B cell (primary cell): ENCODE measurements around the gene CNGB1. TPM values are rescaled to one million over a fixed set of nuclear protein-coding genes. Genes with fewer than 3 reads are reported as not detected.

ENCODE experiments used
- ATAC-seq: fragments of 200-7000 bp; cut with Tn5 transposase; one replicate; pipeline ENCODE4 v1.10.0; 2021; ENCODE audit warnings: low read depth, mild to moderate bottlenecking, moderate number of reproducible peaks, moderate library complexity
- CTCF ChIA-PET: fragments of 350-600 bp; sonication (Branson Sonifier 250); formaldehyde crosslinking; loops from one replicate; lab custom pipeline; 2021; ENCODE audit warnings: antibody characterized with exemption, inconsistent platforms; lab: Charles Lee
- POLR2A ChIA-PET: fragments of 350-600 bp; sonication (Branson Sonifier 250); formaldehyde crosslinking; loops from one replicate; lab custom pipeline; 2021; ENCODE audit warnings: antibody characterized with exemption; lab: Charles Lee
- DNase-seq: peaks from one replicate; pipeline ENCODE4 v3.0.0; 2013
- H2AFZ ChIP-seq: 2 replicates; pipeline ENCODE4 v1.6.1; 2012; ENCODE audit warnings: mild to moderate bottlenecking, low read depth, low read length; ENCODE audit not compliant: insufficient read depth, poor library complexity, severe bottlenecking
- H3K27ac ChIP-seq, 2 donors: 1 replicate in 1 of 2; 2 replicates in 1 of 2; pipeline ENCODE4 v1.5.1; 2012 to 2013; ENCODE audit warnings: low read length in 2 of 2, mild to moderate bottlenecking in 2 of 2, moderate library complexity in 1 of 2
- H3K27me3 ChIP-seq, 4 experiments: fragments of 200-600 bp in 1 of 4; sonication (generic) in 1 of 4; replicated peaks in 1 of 4; 1 replicate in 2 of 4; 2 replicates in 2 of 4; pipeline versions ENCODE4 v1.6.1 to v1.7.0; 2013 to 2016; ENCODE audit warnings: low read length in 3 of 4, mild to moderate bottlenecking in 2 of 4, mixed read lengths in 1 of 4, moderate library complexity in 1 of 4; ENCODE audit not compliant: insufficient read depth in 4 of 4, control insufficient read depth in 3 of 4; ENCODE audit errors: control extremely low read depth in 1 of 4
- H3K36me3 ChIP-seq, 2 experiments: replicated peaks in 1 of 2; 1 replicate in 1 of 2; 2 replicates in 1 of 2; pipeline versions ENCODE4 v1.6.1 to v1.7.1; 2013; ENCODE audit warnings: low read length in 1 of 2; ENCODE audit not compliant: insufficient read depth in 2 of 2, control insufficient read depth in 1 of 2; ENCODE audit errors: control extremely low read depth in 1 of 2, extremely low read depth in 1 of 2
- H3K4me1 ChIP-seq, 2 donors: fragments of 200-600 bp in 1 of 2; sonication (generic) in 1 of 2; 1 replicate in 1 of 2; 2 replicates in 1 of 2; pipeline versions ENCODE4 v1.5.1 to v1.6.1; 2013 to 2017; ENCODE audit warnings: low read length in 2 of 2; ENCODE audit not compliant: control insufficient read depth in 2 of 2, insufficient read depth in 2 of 2
- H3K4me2 ChIP-seq: replicated peaks from 2 replicates; pipeline ENCODE3; 2012; ENCODE audit warnings: mild to moderate bottlenecking, low read depth, low read length; ENCODE audit not compliant: poor library complexity, severe bottlenecking
- H3K4me3 ChIP-seq, 5 experiments: fragments of 200-600 bp in 1 of 5; sonication (generic) in 1 of 5; 1 replicate in 3 of 5; 2 replicates in 2 of 5; pipeline versions ENCODE4 v1.5.1 to v1.7.0; 2011 to 2016; ENCODE audit warnings: low read length in 4 of 5, mild to moderate bottlenecking in 4 of 5, low read depth in 2 of 5, control low read depth in 1 of 5, moderate library complexity in 1 of 5; ENCODE audit not compliant: insufficient read depth in 1 of 5; ENCODE audit errors: control extremely low read depth in 1 of 5, extremely low read depth in 1 of 5
- H3K79me2 ChIP-seq: fragments of 200-600 bp; sonication (generic); one replicate; pipeline ENCODE4 v1.6.0; 2016; ENCODE audit warnings: low read length; ENCODE audit not compliant: control insufficient read depth, insufficient read depth
- H3K9ac ChIP-seq: fragments of 200-600 bp; sonication (generic); 2 replicates; pipeline ENCODE4 v1.6.1; 2017; ENCODE audit warnings: mild to moderate bottlenecking, low read length, moderate library complexity
- H3K9me3 ChIP-seq, 3 donors: one replicate each; pipeline versions ENCODE4 v1.6.1 to v1.7.1; 2013; ENCODE audit warnings: low read length in 2 of 3; ENCODE audit not compliant: control insufficient read depth in 2 of 3, insufficient read depth in 1 of 3; ENCODE audit errors: control extremely low read depth in 1 of 3
- H4K20me1 ChIP-seq: 2 replicates; pipeline ENCODE4 v1.6.0; 2012; ENCODE audit warnings: mild to moderate bottlenecking, low read length; ENCODE audit not compliant: insufficient read depth, control insufficient read depth, poor library complexity, severe bottlenecking
- H3K27ac Mint-ChIP-seq: one replicate; pipeline ENCODE4 v1.8.0; 2021; ENCODE audit warnings: mixed read lengths
- H3K27me3 Mint-ChIP-seq: one replicate; pipeline ENCODE4 v1.8.0; 2021; ENCODE audit warnings: mixed read lengths
- H3K4me1 Mint-ChIP-seq: one replicate; pipeline ENCODE4 v1.8.0; 2021; ENCODE audit warnings: mixed read lengths
- H3K4me3 Mint-ChIP-seq: one replicate; pipeline ENCODE4 v1.8.0; 2021; ENCODE audit warnings: mixed read lengths
- H3K9me3 Mint-ChIP-seq: one replicate; pipeline ENCODE4 v1.8.0; 2022; ENCODE audit warnings: mixed read lengths; ENCODE audit not compliant: insufficient read depth
- EZH2 ChIP-seq: IDR thresholded peaks from 2 replicates; pipeline ENCODE4 v1.6.1; 2012; ENCODE audit warnings: borderline replicate concordance, low read depth, mild to moderate bottlenecking, moderate library complexity, low read length; ENCODE audit not compliant: insufficient read depth, poor library complexity, severe bottlenecking
- WGBS: methylation state at CpG from one replicate; pipeline ENCODE4 v1.1.5; 2013; ENCODE audit warnings: missing lambda C conversion rate; ENCODE audit not compliant: insufficient coverage; 5-methylcytosine and 5-hydroxymethylcytosine counted together
- intact Hi-C: fragments of 100-400 bp; cut with micrococcal nuclease; formaldehyde crosslinking; loops from one replicate; pipeline ENCODE4 v1.10.0; 2022
- polyA plus RNA-seq: library from polyadenylated mRNA; depleted of rRNA; stranded (reverse); fragments of >200 nt; gene quantifications from 2 replicates; pipeline ENCODE4 v1.2.3, GENCODE V29; 2012
- total RNA-seq, 2 donors: library from RNA; stranded (reverse); fragments of 120-200 nt in 1 of 2; gene quantifications; 1 replicate in 1 of 2; 2 replicates in 1 of 2; pipeline versions ENCODE4 v1.2.3 to v1.2.4, GENCODE V29; 2013 to 2022
- TF ChIP-seq, protein P1 (sequence below): fragments of 200-600 bp; IDR thresholded peaks from one replicate; pipeline ENCODE4 v1.8.0; 2022; ENCODE audit warnings: antibody characterized with exemption, mild to moderate bottlenecking

The CNGB1 gene
- total and polyA plus RNA-seq, 2 donors (not counting 1 experiment from before 2014, with no cell fraction given): not detected

DNA sequence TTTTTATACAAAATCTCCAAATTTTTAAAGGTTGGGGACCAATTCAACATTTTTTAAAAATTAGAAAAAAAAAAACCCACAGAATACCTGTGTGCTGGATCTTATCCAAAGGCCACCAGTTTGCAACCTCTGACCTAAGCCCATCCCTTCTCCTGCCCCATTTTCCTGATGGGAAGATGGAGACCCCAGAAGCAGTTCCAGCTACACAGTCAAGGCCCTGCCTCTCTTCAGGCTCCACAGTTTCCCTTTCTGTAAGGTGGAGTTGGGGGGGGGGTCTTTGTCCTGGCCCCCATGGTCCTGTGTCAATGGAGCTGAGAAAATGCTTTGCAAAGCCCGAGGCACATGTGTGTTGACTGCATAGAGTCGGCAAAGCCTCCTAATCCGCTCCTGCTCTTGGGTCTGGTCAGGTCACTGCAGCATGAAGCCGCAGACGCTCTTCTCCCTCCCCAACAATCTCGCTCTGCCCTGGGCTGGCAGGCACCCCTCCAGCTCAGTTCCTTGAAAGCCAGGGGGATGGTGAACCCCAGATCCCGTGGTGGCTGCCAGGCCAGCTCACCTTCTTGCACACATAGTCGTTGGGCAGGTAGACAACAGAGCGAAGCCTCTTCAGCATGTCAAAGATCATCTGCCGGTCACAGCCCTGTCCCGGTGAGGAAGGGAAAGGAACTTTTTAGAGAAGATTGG is 70.0 kb downstream of the CNGB1 start:
- H3K79me2 ChIP-seq: no peaks in the 10 kb centered on the region
- H3K9me3 ChIP-seq: peaks cover 0 to 3% (median 0%) of the 10 kb centered on the region in 3 donors
- H3K4me3 ChIP-seq: no peak overlapping the region
- no peak for TF ChIP-seq EZH2
- no peak overlapping the region for H2AFZ ChIP-seq
- WGBS: 88% methylated on average over 11 of the region's 11 CpGs
- Mint-ChIP-seq H3K4me3 (no peak overlapping the region), H3K27ac (no peak overlapping the region), H3K9me3 (no peaks in the 10 kb centered on the region), H3K4me1 (no peaks in the 10 kb centered on the region), H3K27me3 (peaks cover 33% of the 10 kb centered on the region)
- no peaks in the 10 kb centered on the region for H3K4me1 ChIP-seq
- no peak for DNase-seq
- no peak overlapping the region for H3K9ac ChIP-seq
- peaks cover 0 to 17% (median 2%) of the 10 kb centered on the region in 4 experiments for H3K27me3 ChIP-seq
- intact Hi-C loops: no loop called here
- no peak overlapping the region for H3K27ac ChIP-seq
- CTCF ChIA-PET: interaction anchor here (0.6 to 5.2 kb wide), 5 partner anchors 8 to 486 kb away, joined by 3 to 34 read pairs (median 4); partner anchors contain the start of gene USB1
- ATAC-seq: no peak
- H4K20me1 ChIP-seq: no peaks in the 10 kb centered on the region
- H3K36me3 ChIP-seq: no peaks in the 10 kb centered on the region
- POLR2A ChIA-PET: no interaction called here
- H3K4me2 ChIP-seq: no peak overlapping the region

DNA sequence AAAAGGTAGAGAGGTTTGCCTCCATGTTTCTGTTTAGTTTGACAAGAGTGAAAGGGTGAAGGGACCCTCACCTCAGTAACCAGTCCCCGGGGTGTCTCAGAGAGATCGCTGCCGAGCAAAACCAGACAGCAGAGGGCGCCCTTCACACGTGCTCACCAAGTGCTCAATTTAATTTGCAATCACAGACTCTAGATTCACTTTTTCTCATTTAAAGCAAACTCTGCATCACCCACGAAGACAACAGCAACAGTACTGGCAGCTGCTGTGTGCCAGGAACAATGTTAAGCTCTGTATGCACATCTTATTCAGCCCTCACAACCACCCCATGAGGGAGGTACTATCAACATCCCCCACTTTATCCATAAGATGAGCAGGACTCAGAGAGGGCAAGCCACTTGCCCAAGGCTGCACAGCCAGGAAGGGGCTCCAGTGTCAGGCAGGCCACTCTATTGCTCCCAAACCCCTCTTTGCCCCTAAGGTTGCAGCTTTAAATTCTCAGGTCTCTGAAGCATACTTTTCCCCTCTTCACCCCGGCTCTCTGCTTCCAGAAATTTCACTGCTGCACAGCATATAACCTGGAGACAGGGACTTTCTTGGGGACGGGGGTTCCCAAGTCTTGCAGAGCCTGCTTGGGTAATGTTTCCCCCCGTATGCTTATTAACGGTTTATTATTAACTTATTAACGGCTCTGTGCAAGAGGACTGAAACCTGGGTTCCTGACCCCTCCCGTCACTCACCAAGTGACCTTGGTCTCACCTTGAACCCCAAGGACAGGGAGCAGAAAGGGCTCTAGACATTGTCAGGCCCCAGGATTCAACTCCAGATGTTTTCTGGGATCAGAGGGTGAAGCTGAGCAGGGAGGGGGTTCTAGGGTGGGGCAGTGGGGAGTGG is 70.9 kb downstream of the CNGB1 start:
- Mint-ChIP-seq H3K27ac (no peak overlapping the region), H3K27me3 (peaks cover 29% of the 10 kb centered on the region), H3K4me3 (no peak overlapping the region), H3K9me3 (no peaks in the 10 kb centered on the region), H3K4me1 (no peaks in the 10 kb centered on the region)
- ATAC-seq (peak; percentile 36), DNase-seq (peak; percentile 74)
- Histone ChIP-seq H3K36me3 (no peaks in the 10 kb centered on the region), H4K20me1 (no peaks in the 10 kb centered on the region), H3K27ac (no peak overlapping the region), H3K4me3 (no peak overlapping the region), H3K79me2 (no peaks in the 10 kb centered on the region), H3K27me3 (peaks cover 0 to 19% (median 2%) of the 10 kb centered on the region in 4 experiments), H3K9ac (no peak overlapping the region), H3K9me3 (peaks cover 0 to 3% (median 0%) of the 10 kb centered on the region in 3 donors), H3K4me2 (no peak overlapping the region), H2AFZ (no peak overlapping the region), H3K4me1 (no peaks in the 10 kb centered on the region)
- CTCF ChIA-PET: interaction anchor here (0.8 to 5.2 kb wide), 11 partner anchors 9 to 229 kb away, joined by 3 to 34 read pairs (median 3); partner anchors contain the start of genes CFAP20, USB1 and ZNF319
- POLR2A ChIA-PET: no interaction called here
- WGBS: 46% methylated on average over 11 of the region's 12 CpGs
- intact Hi-C loops: loop anchor here (1.0 kb wide), 1 partner anchor 105 kb away; no protein-coding TSS in a partner anchor
- no peak for TF ChIP-seq EZH2
- TF ChIP-seq, protein P1, sequence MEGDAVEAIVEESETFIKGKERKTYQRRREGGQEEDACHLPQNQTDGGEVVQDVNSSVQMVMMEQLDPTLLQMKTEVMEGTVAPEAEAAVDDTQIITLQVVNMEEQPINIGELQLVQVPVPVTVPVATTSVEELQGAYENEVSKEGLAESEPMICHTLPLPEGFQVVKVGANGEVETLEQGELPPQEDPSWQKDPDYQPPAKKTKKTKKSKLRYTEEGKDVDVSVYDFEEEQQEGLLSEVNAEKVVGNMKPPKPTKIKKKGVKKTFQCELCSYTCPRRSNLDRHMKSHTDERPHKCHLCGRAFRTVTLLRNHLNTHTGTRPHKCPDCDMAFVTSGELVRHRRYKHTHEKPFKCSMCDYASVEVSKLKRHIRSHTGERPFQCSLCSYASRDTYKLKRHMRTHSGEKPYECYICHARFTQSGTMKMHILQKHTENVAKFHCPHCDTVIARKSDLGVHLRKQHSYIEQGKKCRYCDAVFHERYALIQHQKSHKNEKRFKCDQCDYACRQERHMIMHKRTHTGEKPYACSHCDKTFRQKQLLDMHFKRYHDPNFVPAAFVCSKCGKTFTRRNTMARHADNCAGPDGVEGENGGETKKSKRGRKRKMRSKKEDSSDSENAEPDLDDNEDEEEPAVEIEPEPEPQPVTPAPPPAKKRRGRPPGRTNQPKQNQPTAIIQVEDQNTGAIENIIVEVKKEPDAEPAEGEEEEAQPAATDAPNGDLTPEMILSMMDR: peak; percentile 86
